ENCODE data around the gene EXD1. TPM values are rescaled to one million over a fixed set of nuclear protein-coding genes. Genes with fewer than 3 reads are reported as not detected.
"Not testable (repeated sequence)": the region's sequence is repeated elsewhere in the genome, so short reads cannot be mapped to it uniquely, and the experiment has no call there.

EXD1 gene
- total and polyA plus RNA-seq, 4 donors = 0.04 to 0.15 (median 0.05) TPM; not detected in 1

DNA sequence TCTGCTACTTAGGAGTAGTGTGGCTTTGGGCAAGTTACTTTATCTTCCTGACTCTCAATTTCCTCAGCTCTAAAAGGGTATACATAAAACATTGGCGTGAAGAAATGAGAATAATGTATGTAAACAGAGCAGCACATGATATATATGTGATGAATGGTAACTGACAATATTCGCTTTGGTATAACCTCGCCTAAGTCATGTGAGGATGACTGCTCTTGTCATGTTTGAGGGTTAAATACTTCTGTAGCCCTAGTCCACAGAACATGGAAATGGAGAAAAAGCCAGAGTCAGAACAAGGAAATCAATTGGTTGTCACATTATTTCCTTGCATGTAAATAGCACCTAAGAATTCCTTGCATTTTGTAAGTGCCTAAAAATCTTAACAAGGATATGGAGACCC is 25.5 kb upstream of the EXD1 start:
- Histone ChIP-seq H3K9me3 (ENCODE audit: control insufficient read depth in 4 of 4, insufficient read depth in 3 of 4, low read length in 3 of 4) (no peaks in the 10 kb centered on the region), H3K9ac (ENCODE audit: insufficient read depth in 1 of 2, low read length in 2 of 2) (no peak overlapping the region), H3K4me3 (no peak overlapping the region), H3K27ac (ENCODE audit: low read depth in 1 of 2, low read length in 1 of 2) (no peak overlapping the region), H3K36me3 (ENCODE audit: control insufficient read depth in 4 of 4, insufficient read depth in 4 of 4, low read length in 4 of 4) (peaks cover 4 to 15% (median 7%) of the 10 kb centered on the region in 4 donors), H3K4me1 (ENCODE audit: control insufficient read depth in 5 of 5, insufficient read depth in 5 of 5, low read length in 5 of 5) (peaks cover 2 to 15% (median 4%) of the 10 kb centered on the region in 5 donors), H3K27me3 (ENCODE audit: control insufficient read depth in 3 of 3, insufficient read depth in 3 of 3, low read length in 2 of 3) (no peaks in the 10 kb centered on the region)
- DNase-seq = no peak
- no peak for ATAC-seq (ENCODE audit: insufficient read depth, low FRiP score)
- TF ChIP-seq, protein P1, sequence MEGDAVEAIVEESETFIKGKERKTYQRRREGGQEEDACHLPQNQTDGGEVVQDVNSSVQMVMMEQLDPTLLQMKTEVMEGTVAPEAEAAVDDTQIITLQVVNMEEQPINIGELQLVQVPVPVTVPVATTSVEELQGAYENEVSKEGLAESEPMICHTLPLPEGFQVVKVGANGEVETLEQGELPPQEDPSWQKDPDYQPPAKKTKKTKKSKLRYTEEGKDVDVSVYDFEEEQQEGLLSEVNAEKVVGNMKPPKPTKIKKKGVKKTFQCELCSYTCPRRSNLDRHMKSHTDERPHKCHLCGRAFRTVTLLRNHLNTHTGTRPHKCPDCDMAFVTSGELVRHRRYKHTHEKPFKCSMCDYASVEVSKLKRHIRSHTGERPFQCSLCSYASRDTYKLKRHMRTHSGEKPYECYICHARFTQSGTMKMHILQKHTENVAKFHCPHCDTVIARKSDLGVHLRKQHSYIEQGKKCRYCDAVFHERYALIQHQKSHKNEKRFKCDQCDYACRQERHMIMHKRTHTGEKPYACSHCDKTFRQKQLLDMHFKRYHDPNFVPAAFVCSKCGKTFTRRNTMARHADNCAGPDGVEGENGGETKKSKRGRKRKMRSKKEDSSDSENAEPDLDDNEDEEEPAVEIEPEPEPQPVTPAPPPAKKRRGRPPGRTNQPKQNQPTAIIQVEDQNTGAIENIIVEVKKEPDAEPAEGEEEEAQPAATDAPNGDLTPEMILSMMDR (IDR thresholded peaks at IDR 0.05; ENCODE audit: control extremely low read depth, extremely low read depth) = no peak
- 80 to 81% methylated on average over 3 of the region's 3 CpGs for WGBS, 2 donors

DNA sequence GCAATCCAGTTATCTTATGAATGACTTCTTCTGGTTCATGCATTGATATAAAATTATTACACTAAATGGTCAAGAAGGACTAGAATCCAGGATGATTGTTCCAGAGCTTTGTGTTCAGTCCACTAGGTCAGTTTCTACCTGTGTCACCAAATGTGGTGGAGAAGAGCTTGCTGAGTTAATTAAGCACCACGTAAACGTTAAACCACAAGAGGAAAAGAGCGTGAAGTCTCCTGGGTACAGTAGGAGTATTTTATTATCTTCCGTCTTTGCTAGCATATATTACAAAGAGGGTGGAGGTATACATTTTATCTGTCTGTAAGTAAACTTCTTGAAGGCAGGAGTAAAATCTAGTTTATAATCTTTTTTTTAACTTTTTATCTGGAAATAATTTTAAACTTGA is 24.0 kb upstream of the EXD1 start:
- TF ChIP-seq, protein P1 (IDR thresholded peaks at IDR 0.05; ENCODE audit: control extremely low read depth, extremely low read depth) = no peak
- ATAC-seq (ENCODE audit: insufficient read depth, low FRiP score) (no peak), DNase-seq (no peak)
- H3K9ac ChIP-seq (ENCODE audit: insufficient read depth in 1 of 2, low read length in 2 of 2) = no peak overlapping the region
- 66 to 85% methylated on average over 4 of the region's 4 CpGs for WGBS, 2 donors
- peaks cover 0 to 13% (median 4%) of the 10 kb centered on the region in 5 donors for H3K4me1 ChIP-seq (ENCODE audit: control insufficient read depth in 5 of 5, insufficient read depth in 5 of 5, low read length in 5 of 5)
- H3K27ac ChIP-seq (ENCODE audit: low read depth in 1 of 2, low read length in 1 of 2) = no peak overlapping the region
- no peaks in the 10 kb centered on the region for H3K9me3 ChIP-seq (ENCODE audit: control insufficient read depth in 4 of 4, insufficient read depth in 3 of 4, low read length in 3 of 4)
- no peaks in the 10 kb centered on the region for H3K27me3 ChIP-seq (ENCODE audit: control insufficient read depth in 3 of 3, insufficient read depth in 3 of 3, low read length in 2 of 3)
- H3K36me3 ChIP-seq (ENCODE audit: control insufficient read depth in 4 of 4, insufficient read depth in 4 of 4, low read length in 4 of 4) = peaks cover 4 to 15% (median 7%) of the 10 kb centered on the region in 4 donors
- H3K4me3 ChIP-seq = no peak overlapping the region

DNA sequence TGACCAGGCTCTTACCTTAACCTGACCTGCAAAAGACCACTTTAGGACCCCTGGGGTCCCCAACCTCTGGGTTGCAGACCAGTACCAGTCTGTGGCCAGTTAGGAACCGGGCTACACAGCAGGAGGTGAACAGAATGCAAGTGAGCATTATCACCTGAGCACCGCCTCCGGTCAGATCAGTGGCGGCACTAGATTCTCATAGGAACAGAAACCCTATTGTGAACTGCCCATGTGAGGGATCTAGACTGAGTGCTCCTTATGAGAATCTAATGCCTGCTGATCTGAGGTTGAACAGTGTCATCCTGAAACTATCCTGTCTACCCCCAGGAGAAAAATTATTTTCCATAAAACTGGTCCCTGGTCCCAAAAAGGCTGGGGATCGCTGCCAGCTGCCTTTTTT is 20.9 kb upstream of the EXD1 start:
- H3K9ac ChIP-seq (ENCODE audit: insufficient read depth in 1 of 2, low read length in 2 of 2) = no peak overlapping the region
- no peak for DNase-seq
- H3K4me1 ChIP-seq (ENCODE audit: control insufficient read depth in 5 of 5, insufficient read depth in 5 of 5, low read length in 5 of 5) = peaks cover 0 to 3% (median 0%) of the 10 kb centered on the region in 5 donors
- 95 to 98% methylated on average over 5 of the region's 5 CpGs for WGBS, 2 donors
- no peak for ATAC-seq (ENCODE audit: insufficient read depth, low FRiP score)
- H3K36me3 ChIP-seq (ENCODE audit: control insufficient read depth in 4 of 4, insufficient read depth in 4 of 4, low read length in 4 of 4) = peaks cover 2 to 16% (median 7%) of the 10 kb centered on the region in 4 donors
- TF ChIP-seq, protein P1 (IDR thresholded peaks at IDR 0.05; ENCODE audit: control extremely low read depth, extremely low read depth) = no peak
- no peaks in the 10 kb centered on the region for H3K9me3 ChIP-seq (ENCODE audit: control insufficient read depth in 4 of 4, insufficient read depth in 3 of 4, low read length in 3 of 4)
- no peaks in the 10 kb centered on the region for H3K27me3 ChIP-seq (ENCODE audit: control insufficient read depth in 3 of 3, insufficient read depth in 3 of 3, low read length in 2 of 3)
- no peak overlapping the region for H3K4me3 ChIP-seq
- no peak overlapping the region for H3K27ac ChIP-seq (ENCODE audit: low read depth in 1 of 2, low read length in 1 of 2)

DNA sequence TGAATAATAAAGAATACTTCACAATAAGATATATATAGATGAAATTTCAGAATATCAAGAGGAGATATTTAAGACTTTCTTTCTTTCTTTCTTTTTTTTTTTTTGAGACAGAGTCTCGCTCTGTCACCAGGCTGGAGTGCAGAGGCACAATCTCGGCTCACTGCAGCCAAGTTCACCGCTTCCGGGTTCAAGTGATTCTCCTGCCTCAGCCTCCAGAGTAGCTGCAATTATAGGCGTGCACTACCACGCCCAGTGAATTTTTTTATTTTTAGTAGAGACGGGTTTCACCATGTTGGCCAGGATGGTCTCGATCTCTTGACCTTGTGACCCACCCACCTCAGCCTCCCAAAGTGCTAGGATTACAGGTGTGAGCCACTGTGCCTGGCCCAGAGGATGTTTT is 20.2 kb upstream of the EXD1 start:
- H3K4me3 ChIP-seq; H3K9ac ChIP-seq (ENCODE audit: insufficient read depth in 1 of 2, low read length in 2 of 2); H3K9me3 ChIP-seq (ENCODE audit: control insufficient read depth in 4 of 4, insufficient read depth in 3 of 4, low read length in 3 of 4); H3K27me3 ChIP-seq (ENCODE audit: control insufficient read depth in 3 of 3, insufficient read depth in 3 of 3, low read length in 2 of 3); ATAC-seq (ENCODE audit: insufficient read depth, low FRiP score); DNase-seq; H3K4me1 ChIP-seq (ENCODE audit: control insufficient read depth in 5 of 5, insufficient read depth in 5 of 5, low read length in 5 of 5); H3K27ac ChIP-seq (ENCODE audit: low read depth in 1 of 2, low read length in 1 of 2): not testable (repeated sequence)
- H3K36me3 ChIP-seq (ENCODE audit: control insufficient read depth in 4 of 4, insufficient read depth in 4 of 4, low read length in 4 of 4) = peaks cover 2 to 16% (median 7%) of the 10 kb centered on the region in 4 donors
- 75 to 92% methylated on average over 8 of the region's 8 CpGs for WGBS, 2 donors

Measured in lung (tissue), 12 donors.